Kidney glomerular epithelial cell (primary cell): ENCODE data around the gene KMT2B.

Source experiments
- DNase-seq: peaks from one replicate; lab custom pipeline; 2025; lab: John Stamatoyannopoulos, UW

KMT2B gene

DNA sequence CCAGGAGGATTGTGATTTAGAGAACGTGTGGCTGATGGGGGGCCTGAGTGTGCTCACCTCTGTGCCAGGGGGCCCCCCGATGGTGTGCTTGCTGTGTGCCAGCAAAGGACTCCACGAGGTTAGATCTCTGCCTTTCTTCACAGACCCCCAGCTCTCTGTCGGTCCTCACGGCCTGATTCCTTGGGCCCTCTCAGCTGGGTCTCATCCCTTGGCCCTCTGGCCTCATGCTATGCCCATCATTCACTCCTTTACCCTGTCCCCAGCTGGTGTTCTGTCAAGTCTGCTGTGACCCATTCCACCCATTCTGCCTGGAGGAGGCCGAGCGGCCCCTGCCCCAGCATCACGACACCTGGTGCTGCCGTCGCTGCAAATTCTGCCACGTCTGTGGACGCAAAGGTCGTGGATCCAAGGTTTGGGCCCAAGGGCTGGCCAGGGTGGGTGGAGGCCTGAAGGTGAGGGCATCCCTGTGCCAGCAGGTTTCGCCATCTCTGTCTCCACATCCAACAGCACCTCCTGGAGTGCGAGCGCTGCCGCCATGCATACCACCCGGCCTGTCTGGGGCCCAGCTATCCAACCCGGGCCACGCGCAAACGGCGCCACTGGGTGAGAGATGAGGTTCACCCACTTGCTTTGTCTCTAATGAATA, 7.5 kb downstream of the KMT2B start:
- DNase-seq = no peak

DNA sequence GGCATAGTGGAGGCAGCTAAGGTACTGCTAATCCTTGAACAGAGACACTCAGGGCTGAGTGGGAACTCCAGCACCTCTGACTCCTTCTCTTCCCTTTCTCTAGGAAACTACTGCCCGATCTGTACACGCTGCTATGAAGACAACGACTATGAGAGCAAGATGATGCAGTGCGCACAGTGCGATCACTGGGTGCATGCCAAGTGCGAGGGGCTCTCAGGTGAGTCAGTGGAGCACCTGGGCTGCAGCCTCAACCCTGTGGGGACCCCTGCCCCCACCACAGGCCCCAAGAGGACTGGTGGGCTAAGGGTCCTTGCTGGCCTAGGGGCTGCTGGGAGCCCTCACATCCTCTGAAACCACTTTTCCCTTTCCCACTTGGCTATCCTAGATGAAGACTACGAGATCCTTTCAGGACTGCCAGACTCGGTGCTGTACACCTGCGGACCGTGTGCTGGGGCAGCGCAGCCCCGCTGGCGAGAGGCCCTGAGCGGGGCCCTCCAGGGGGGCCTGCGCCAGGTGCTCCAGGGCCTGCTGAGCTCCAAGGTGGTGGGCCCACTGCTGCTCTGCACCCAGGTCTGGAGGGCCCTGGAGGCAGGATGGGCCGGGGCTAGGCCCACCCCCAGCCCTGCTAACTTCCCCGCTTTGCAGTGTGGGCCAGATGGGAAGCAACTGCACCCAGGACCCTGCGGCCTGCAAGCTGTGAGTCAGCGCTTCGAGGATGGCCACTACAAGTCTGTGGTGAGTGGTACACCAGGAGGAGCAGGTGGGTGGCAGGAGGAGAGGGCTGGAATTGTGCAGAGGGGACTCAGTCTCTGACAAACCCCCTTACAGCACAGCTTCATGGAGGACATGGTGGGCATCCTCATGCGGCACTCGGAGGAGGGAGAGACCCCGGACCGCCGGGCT, 9.5 kb downstream of the KMT2B start:
- no peak for DNase-seq

DNA sequence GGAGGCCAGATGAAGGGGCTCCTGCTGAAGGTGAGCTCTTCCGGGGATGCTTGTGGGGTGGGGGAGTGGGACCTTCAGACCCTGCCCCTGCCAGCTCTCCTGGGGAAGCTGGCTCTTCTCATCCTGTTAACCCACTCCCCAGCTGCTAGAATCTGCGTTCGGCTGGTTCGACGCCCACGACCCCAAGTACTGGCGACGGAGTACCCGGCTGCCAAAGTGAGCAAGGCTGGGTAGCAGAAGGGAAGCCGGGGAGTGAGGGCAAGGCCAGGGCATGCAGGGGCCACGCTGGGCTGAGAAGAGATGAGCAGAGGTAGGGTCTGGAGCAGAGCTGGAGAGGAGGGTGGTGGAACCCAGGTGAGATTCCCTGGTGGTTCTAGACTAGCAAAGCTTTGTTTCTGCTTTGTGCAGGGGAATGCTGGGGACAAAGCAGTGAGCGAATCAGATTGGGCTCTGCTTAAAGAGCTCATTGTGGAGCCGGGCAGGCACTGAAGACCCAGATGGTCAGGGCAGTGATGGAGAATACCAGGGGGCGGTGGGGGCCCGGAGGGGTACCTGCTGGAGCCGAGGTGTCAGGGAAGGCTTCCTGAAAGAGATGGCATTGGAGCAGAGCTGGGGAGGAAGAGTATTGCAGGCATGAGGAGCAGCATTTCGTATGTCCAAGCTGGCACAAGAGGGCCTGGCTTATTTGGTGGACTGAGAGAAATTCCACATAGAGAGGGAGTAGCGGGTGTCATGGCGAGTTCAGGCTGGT, 10.3 kb downstream of the KMT2B start:
- DNase-seq = no peak

DNA sequence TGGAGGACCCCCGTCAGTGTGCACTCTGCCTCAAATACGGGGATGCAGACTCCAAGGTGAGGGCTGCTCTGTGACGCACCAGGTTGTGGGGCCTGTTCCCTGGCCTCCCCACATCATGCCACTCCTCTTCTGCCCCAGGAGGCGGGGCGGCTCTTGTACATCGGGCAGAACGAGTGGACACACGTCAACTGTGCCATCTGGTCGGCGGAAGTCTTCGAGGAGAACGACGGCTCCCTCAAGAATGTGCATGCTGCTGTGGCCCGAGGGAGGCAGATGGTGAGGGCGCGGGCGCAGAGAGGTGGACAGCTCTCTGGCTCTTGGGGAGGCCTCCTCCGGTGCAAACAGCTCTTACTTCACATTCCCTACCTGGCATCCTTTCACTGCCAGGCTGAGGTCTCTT, 11.2 kb downstream of the KMT2B start:
- DNase-seq = no peak

DNA sequence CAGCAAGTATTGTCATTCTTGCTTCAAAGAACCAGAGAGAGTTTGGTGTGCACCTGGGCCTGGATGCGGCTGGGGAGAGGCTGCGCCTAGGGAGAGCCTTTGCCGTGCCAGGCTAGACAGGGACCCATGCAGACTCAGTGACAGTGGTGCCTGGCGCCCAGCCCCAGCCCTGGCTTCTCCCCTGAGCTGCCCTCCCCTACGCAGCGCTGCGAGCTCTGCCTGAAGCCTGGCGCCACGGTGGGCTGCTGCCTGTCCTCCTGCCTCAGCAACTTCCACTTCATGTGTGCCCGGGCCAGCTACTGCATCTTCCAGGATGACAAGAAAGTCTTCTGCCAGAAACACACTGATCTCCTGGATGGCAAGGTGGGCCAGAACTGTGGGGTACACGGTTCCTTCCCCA, 12.0 kb downstream of the KMT2B start:
- DNase-seq = no peak

DNA sequence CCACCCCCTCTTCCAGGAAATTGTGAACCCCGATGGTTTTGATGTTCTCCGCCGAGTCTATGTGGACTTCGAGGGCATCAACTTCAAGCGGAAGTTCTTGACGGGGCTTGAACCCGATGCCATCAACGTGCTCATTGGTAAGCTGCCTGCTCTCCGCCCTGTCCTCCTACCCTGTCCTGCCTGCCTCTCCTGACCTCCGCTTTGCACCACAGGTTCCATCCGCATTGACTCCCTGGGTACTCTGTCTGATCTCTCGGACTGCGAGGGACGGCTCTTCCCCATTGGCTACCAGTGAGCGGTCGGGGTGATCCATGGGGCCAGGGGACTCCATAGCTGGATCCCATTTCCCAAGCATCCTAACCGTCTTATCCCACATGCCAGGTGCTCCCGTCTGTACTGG, 12.5 kb downstream of the KMT2B start:
- no peak for DNase-seq

DNA sequence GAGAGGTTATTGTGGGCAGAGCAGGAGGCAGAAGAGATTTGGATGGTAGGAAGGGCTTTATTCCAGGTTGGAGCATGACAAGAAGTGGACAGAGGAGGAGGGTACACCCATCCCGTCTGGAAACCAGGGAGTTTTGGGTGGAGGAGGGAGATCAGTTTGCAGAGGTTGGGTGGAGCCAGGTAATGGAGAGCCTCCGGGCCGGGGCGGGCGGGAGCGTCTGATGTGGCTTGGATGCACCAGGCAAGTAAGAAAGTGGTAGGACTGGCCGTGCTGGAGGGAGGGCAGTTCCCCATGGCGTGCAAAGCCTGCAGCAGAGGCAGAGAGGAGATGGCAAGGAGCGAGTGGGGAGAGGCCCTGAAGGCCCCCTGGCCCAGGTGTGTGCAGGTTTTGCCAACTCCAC, 13.6 kb downstream of the KMT2B start:
- no peak for DNase-seq

DNA sequence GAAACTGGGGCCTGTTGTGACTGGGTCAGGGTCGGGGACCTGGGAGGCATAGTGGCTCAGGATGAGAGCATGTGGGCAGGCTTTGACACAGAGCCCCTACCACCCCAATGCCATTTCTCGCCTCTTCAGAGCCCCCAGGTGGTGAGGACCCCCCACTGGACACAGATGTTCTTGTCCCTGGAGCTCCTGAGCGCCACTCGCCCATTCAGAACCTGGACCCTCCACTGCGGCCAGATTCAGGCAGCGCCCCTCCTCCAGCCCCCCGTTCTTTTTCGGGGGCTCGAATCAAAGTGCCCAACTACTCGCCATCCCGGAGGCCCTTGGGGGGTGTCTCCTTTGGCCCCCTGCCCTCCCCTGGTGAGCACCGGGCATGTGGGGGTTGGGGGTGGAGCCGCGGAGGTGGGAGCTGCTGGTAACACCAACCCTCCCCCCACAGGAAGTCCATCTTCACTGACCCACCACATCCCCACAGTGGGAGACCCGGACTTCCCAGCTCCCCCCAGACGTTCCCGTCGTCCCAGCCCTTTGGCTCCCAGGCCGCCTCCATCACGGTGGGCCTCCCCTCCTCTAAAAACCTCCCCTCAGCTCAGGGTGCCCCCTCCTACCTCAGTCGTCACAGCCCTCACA, 14.1 kb downstream of the KMT2B start:
- no peak for DNase-seq

DNA sequence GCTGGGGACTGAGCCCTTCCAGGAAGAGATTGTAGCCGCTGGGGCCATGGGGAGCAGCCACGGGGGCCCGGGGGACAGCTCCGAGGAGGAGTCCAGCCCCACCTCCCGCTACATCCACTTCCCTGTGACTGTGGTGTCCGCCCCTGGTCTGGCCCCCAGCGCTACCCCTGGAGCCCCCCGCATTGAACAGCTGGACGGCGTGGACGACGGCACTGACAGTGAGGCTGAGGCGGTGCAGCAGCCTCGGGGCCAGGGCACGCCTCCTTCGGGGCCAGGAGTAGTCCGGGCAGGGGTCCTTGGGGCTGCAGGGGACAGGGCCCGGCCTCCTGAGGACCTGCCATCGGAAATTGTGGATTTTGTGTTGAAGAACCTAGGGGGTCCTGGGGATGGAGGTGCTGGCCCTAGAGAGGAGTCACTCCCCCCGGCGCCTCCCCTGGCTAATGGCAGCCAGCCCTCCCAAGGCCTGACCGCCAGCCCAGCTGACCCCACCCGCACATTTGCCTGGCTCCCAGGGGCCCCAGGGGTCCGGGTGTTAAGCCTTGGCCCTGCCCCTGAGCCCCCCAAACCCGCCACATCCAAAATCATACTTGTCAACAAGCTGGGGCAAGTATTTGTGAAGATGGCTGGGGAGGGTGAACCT, 14.9 kb downstream of the KMT2B start:
- no peak for DNase-seq

DNA sequence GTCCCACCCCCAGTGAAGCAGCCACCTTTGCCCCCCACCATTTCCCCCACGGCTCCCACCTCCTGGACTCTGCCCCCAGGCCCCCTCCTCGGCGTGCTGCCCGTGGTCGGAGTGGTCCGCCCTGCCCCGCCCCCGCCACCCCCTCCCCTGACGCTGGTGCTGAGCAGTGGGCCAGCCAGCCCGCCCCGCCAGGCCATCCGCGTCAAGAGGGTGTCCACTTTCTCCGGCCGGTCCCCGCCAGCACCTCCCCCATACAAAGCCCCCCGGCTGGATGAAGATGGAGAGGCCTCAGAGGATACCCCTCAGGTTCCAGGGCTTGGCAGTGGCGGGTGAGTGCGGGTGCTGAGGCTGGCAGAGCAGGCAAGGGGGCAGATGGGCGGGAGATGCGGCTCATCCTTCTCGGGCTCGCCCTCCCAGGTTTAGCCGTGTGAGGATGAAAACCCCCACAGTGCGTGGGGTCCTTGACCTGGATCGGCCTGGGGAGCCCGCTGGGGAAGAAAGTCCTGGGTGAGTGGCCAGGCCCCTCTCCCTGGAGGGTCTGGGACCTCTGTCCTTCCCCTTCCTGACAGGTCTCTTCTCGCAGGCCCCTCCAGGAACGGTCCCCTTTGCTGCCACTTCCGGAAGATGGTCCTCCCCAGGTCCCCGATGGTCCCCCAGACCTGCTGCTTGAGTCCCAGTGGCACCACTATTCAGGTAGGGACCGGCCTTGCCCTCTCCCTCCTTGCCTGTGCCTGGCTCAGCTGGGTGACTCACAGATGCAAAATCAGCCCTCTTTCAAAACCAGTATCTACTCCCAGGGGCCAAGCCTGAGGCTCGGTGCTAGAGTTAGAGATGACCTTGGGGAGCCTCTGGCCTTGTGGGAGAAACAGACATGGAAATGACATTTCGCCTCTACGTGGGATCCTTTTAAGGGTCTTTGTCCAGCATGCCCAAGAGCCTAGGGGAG, 15.7 kb downstream of the KMT2B start:
- DNase-seq = no peak

DNA sequence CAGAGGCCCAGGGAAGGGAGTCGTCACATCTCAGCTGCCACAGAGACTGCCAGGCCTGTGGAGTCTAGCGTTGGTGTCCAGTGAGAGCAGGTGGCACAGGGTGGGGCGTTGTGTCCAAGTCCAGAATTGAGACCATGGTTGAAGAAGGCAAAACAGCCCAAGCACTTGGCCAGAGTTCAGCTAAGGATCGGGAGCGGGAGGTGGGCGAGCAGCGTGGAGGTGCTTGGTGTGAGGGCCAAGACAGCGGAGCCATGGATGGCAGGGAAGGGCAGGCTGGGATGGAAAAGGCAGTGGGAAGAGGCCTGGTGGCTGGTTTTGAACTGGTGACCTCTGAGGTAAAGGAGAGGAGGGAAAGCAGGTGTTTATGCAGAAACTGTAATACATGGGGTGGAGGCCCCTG, 16.5 kb downstream of the KMT2B start:
- DNase-seq = no peak

DNA sequence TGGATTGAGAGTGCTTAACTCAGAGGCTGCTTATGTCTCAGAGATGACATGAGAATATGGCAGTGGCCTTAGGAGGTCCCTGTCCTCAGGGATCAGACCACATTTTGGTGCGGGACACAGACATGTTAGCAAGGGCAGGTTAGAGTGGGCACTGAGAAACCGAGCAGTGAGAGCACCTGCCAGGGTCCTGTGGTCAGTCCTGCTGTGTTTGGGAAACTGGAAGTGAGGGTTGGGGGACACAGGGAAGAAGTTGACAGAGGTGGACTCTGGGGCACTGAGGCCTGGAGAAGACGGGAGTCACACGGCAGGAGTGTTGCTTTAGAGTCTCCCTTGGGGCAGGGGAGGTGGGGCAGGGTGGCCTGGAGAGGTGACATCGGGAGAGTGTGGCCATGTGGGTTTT, 17.1 kb downstream of the KMT2B start:
- DNase-seq = no peak

DNA sequence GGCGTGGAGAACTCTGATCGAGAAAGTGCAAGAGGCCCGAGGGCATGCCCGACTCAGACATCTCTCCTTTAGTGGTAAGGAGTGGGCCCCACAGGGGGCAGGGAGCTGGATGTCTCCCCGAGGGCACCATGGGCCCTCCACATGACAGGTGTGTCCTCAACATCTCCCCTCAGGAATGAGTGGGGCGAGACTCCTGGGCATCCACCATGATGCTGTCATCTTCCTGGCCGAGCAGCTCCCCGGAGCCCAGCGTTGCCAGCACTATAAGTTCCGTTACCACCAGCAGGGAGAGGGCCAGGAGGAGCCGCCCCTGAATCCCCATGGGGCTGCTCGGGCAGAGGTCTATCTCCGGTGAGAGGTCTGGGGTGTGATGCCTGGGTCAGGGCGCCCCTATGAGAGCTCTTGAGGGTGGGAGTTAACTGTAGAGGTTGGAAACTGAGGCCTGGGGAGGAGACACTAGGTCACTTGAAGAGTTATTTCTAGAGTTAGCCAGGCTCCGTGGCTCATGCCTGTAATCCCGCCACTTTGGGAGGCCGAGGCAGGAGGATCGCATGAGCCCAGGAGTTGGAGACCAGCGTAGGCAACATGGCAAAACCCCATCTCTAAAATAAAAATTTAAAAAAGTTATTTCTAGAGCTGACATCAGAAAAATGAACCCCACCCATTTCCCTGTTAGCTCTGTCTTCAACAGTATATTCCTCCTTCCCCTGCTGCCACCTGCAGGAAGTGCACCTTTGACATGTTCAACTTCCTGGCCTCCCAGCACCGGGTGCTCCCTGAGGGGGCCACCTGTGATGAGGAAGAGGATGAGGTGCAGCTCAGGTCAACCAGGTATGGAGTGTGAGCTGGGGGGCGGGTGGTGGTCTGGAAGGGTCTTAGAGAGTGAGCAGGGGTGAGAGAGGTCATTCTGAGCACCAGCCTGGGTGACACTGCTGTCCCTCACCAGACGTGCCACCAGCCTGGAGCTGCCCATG, 19.4 kb downstream of the KMT2B start:
- DNase-seq = no peak

DNA sequence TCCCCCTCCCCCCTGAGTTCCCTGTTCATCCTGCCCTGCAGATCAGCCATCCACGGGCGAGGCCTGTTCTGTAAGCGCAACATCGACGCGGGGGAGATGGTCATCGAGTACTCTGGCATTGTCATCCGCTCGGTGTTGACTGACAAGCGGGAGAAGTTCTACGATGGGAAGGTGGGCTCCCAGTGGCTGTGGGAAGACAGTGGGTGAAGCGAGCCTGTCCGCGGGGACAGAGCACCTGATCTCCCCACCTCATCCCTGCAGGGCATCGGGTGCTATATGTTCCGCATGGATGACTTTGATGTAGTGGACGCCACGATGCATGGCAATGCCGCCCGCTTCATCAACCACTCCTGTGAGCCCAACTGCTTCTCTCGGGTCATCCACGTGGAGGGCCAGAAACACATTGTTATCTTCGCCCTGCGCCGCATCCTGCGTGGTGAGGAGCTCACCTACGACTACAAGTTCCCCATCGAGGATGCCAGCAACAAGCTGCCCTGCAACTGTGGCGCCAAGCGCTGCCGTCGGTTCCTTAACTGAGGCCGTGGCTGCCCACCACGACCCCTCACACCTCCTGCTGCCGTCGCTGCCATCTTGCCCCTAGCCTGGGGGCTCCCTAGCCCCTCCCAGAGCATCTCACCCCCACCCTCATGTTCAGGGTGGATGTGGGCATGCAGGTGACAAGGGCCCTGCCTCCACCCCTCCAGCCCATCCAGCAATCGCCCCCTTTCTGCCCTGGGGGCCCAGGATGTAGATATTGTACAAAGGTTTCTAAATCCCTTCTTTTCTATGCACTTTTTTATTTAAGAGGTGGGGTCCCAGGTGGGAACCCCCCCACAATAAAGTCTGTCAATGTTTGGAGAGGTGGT, 20.5 kb downstream of the KMT2B start:
- DNase-seq = no peak

DNA sequence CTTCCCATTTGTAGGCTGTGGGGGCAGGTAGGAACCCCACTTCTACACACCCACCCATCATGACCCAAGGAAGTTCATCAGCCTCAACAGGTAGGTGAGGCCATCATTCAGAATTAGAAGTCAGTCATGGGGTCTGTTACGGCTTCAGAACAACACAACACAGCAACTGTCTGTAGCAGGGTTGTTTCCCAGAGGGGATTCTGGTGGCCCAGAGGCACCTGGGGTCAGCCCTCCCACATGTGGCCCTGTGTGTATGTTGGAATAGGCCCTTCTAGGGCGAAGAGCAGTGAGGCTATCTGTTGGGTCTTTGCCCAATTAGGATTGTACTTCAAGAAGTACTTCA, 21.1 kb downstream of the KMT2B start:
- DNase-seq = no peak

DNA sequence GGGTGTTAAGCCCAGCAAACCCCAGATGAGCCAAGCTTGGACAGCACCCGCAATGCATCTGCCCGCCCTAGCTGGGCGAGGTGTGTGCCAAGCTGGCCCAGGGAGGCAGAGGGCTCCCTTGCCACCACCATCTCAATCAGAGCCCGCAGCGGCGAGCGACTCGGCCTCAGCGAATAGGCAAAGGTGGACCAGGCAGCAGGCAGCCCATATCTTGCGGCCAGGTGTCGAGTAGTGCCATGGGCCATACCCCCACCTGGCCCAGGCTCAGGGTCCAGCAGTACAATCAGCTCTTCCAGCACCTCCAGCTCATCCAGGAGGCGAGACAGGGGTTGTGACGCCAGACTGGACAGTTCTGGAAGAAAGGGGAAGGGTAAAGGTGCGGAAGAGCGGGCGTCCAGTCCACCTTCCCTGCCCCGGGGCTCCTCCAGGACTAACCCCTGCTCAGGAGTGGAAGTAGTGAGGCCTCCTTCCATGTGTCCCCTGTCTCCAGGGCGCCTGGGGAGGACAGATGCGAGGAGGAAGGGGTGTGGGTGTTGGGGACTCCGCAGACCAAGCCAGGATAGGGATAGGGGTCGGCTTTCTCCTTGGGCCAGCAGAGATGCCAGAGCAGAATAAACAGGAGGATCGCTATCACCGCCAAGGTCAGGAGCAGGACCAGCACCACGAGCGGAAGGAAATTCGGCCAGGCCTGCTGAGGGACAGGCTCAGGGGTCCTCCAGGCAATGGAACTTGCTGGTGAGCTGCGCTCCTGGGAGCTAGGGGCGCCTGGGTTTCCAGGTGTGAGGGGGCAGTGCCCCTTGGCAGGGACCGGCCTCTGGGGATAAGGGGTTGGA, 21.7 kb downstream of the KMT2B start:
- DNase-seq = no peak

DNA sequence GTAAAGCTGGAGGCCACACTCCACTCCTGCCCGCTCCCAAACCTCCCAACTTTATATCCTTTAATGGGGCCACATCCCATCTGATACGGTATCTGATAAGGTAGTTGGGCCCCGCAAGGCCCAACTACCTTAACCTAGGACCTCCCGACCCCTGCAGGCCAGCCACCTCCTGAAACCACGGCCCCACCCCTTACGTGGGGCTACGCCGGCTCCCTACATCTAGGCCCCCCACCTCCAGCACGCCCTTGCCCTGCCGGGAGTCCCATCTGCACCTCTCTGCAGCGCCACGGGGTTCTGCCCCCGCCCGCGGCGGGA, 22.3 kb downstream of the KMT2B start:
- no peak for DNase-seq
